PC-9 (cell line): ENCODE measurements around the gene EXOC4. TPM values are rescaled to one million over a fixed set of nuclear protein-coding genes. Genes with fewer than 3 reads are reported as not detected.

ENCODE experiments used
- BruUV-seq: library from RNA; stranded (reverse); fragments of 400-500 nt; replicated peaks from 2 replicates; lab custom pipeline; 2021; lab: Mats Ljungman, UMichigan
- CTCF ChIA-PET: fragments of 300-600 bp; sonication (Branson Sonifier 250); formaldehyde crosslinking; loops from one replicate; lab custom pipeline; 2022; ENCODE audit warnings: antibody characterized with exemption; lab: Charles Lee
- POLR2A ChIA-PET: fragments of 300-600 bp; sonication (Branson Sonifier 250); formaldehyde crosslinking; loops from one replicate; lab custom pipeline; 2022; ENCODE audit warnings: antibody characterized with exemption; ENCODE audit not compliant: unreplicated experiment; lab: Charles Lee
- DNase-seq, 2 experiments: peaks; one replicate each; pipeline versions ENCODE4 v3.0.0 to v3.0.0-alpha.2; 2015 to 2022; ENCODE audit warnings: mixed read lengths in 1 of 2
- H2AFZ ChIP-seq: fragments of 200-600 bp; sonication (generic); 2 replicates; pipeline ENCODE4 v1.8.1; 2017; ENCODE audit warnings: antibody characterized with exemption
- H3F3A ChIP-seq: fragments of 200-600 bp; sonication (generic); 2 replicates; pipeline ENCODE4 v1.8.1; 2017; ENCODE audit warnings: antibody characterized with exemption, mild to moderate bottlenecking, low read depth; ENCODE audit not compliant: insufficient read depth
- H3K27ac ChIP-seq: fragments of 200-600 bp; sonication (generic); 2 replicates; pipeline ENCODE4 v1.6.1; 2016; ENCODE audit warnings: mixed run types
- H3K27me3 ChIP-seq: fragments of 200-600 bp; sonication (generic); 2 replicates; pipeline ENCODE4 v1.6.1; 2016; ENCODE audit warnings: low read depth, mixed run types; ENCODE audit not compliant: insufficient read depth
- H3K36me3 ChIP-seq: fragments of 200-600 bp; sonication (generic); 2 replicates; pipeline ENCODE4 v1.6.1; 2016; ENCODE audit warnings: low read depth, mixed run types
- H3K4me1 ChIP-seq: fragments of 200-600 bp; sonication (generic); replicated peaks from 2 replicates; pipeline ENCODE4 v1.6.1; 2016; ENCODE audit warnings: mixed run types; ENCODE audit not compliant: insufficient read depth
- H3K4me2 ChIP-seq: fragments of 200-600 bp; sonication (generic); 2 replicates; pipeline ENCODE4 v1.6.1; 2017; ENCODE audit warnings: mixed run types
- H3K4me3 ChIP-seq: fragments of 200-600 bp; sonication (generic); 2 replicates; pipeline ENCODE4 v1.6.1; 2016; ENCODE audit warnings: mixed run types
- H3K79me2 ChIP-seq: fragments of 200-600 bp; sonication (generic); 2 replicates; pipeline ENCODE4 v1.6.1; 2017; ENCODE audit warnings: low read depth, mixed run types
- H3K9me2 ChIP-seq: fragments of 200-600 bp; sonication (generic); 2 replicates; pipeline ENCODE4 v1.8.1; 2017; ENCODE audit warnings: mild to moderate bottlenecking; ENCODE audit not compliant: insufficient read depth
- H3K9me3 ChIP-seq: fragments of 200-600 bp; sonication (generic); 2 replicates; pipeline ENCODE4 v1.8.1; 2016; ENCODE audit warnings: low read depth; ENCODE audit not compliant: insufficient read depth
- H4K20me1 ChIP-seq: fragments of 200-600 bp; sonication (generic); 2 replicates; pipeline ENCODE4 v1.8.1; 2017; ENCODE audit not compliant: insufficient read depth
- CTCF ChIP-seq: fragments of 200-600 bp; sonication (generic); conservative IDR thresholded peaks from 2 replicates; pipeline ENCODE4 v1.6.1; 2017; ENCODE audit warnings: mixed run types, antibody characterized with exemption, mild to moderate bottlenecking, moderate library complexity
- EZH2 ChIP-seq: fragments of 200-600 bp; sonication (generic); IDR thresholded peaks from 2 replicates; pipeline ENCODE4 v1.8.0; 2017; ENCODE audit warnings: antibody characterized with exemption, low read depth
- intact Hi-C: fragments of 100-400 bp; cut with micrococcal nuclease; formaldehyde crosslinking; loops from one replicate; pipeline ENCODE4 v1.10.0; 2022; ENCODE audit not compliant: unreplicated experiment
- total RNA-seq: library from RNA; stranded (reverse); gene quantifications from 2 replicates; pipeline ENCODE4 v1.2.3, GENCODE V29; 2021

The EXOC4 gene
- total RNA-seq, 1 experiment from 2014 or later = 101 TPM

- no peaks in the 10 kb centered on the region for H3K79me2 ChIP-seq
- H3K4me1 ChIP-seq = no peaks in the 10 kb centered on the region
- no peak overlapping the region for H3K4me3 ChIP-seq
- H4K20me1 ChIP-seq = no peaks in the 10 kb centered on the region; the same call in 1 of the 2 replicates
- no TSS peak for BruUV-seq
- H3K27me3 ChIP-seq = no peaks in the 10 kb centered on the region
- POLR2A ChIA-PET = no interaction called here
- H3K9me3 ChIP-seq = no peaks in the 10 kb centered on the region
- no peak overlapping the region for H2AFZ ChIP-seq
- H3K4me2 ChIP-seq = no peak overlapping the region
- no peak overlapping the region for H3K27ac ChIP-seq
- no peaks in the 10 kb centered on the region for H3K36me3 ChIP-seq
- TF ChIP-seq CTCF = no peak
- no peak for TF ChIP-seq EZH2
- H3F3A ChIP-seq = no peaks in the 10 kb centered on the region
- H3K9me2 ChIP-seq = no peaks in the 10 kb centered on the region
- CTCF ChIA-PET = no interaction called here
- DNase-seq = no peak
- intact Hi-C loops = no loop called here
Measured at GRCh38 chr7:133704453-133704852, 451.6 kb downstream of the EXOC4 start.

- intact Hi-C loops = loop anchor here (5.0 kb wide), 1 partner anchor 147 kb away; no protein-coding TSS in a partner anchor
- Histone ChIP-seq H3K9me3 (no peaks in the 10 kb centered on the region), H3F3A (no peaks in the 10 kb centered on the region), H3K27ac (0 out of 2 replicates have a peak overlapping the region, but pooled peaks have one; percentile 44), H3K4me3 (no peak overlapping the region), H3K4me2 (no peak overlapping the region), H3K79me2 (no peaks in the 10 kb centered on the region), H3K27me3 (no peaks in the 10 kb centered on the region), H2AFZ (no peak overlapping the region), H3K9me2 (no peaks in the 10 kb centered on the region), H4K20me1 (no peaks in the 10 kb centered on the region; the same call in 1 of the 2 replicates), H3K36me3 (no peaks in the 10 kb centered on the region), H3K4me1 (no peaks in the 10 kb centered on the region)
- ChIA-PET CTCF (no interaction called here), POLR2A (no interaction called here)
- TF ChIP-seq CTCF = no peak
- peak; percentile 9 to 35 for DNase-seq
- BruUV-seq = no TSS peak
Measured at GRCh38 chr7:133705596-133705995, 452.7 kb downstream of the EXOC4 start.

- H3K36me3 ChIP-seq = no peaks in the 10 kb centered on the region
- H4K20me1 ChIP-seq = no peaks in the 10 kb centered on the region; the same call in 1 of the 2 replicates
- H3K4me3 ChIP-seq = no peak overlapping the region
- no peaks in the 10 kb centered on the region for H3K9me3 ChIP-seq
- no peaks in the 10 kb centered on the region for H3F3A ChIP-seq
- no TSS peak for BruUV-seq
- no peaks in the 10 kb centered on the region for H3K4me1 ChIP-seq
- CTCF ChIA-PET = no interaction called here
- TF ChIP-seq CTCF (no peak), EZH2 (no peak)
- H3K9me2 ChIP-seq = no peaks in the 10 kb centered on the region
- DNase-seq = no peak
- H3K79me2 ChIP-seq = no peaks in the 10 kb centered on the region
- intact Hi-C loops = loop anchor here (5.0 kb wide), 1 partner anchor 146 kb away; no protein-coding TSS in a partner anchor
- H2AFZ ChIP-seq = no peak overlapping the region
- H3K4me2 ChIP-seq = no peak overlapping the region
- POLR2A ChIA-PET = no interaction called here
- H3K27me3 ChIP-seq = no peaks in the 10 kb centered on the region
- 0 out of 2 replicates have a peak overlapping the region, but pooled peaks have one; percentile 44 for H3K27ac ChIP-seq
Measured at GRCh38 chr7:133706016-133706415, 453.1 kb downstream of the EXOC4 start.
